B cell (primary cell): ENCODE measurements around the gene STAP2. TPM values are rescaled to one million over a fixed set of nuclear protein-coding genes. Genes with fewer than 3 reads are reported as not detected.

Experiments used
- ATAC-seq: fragments of 200-7000 bp; cut with Tn5 transposase; one replicate; pipeline ENCODE4 v1.10.0; 2021; ENCODE audit warnings: low read depth, mild to moderate bottlenecking, moderate number of reproducible peaks, moderate library complexity
- CTCF ChIA-PET: fragments of 350-600 bp; sonication (Branson Sonifier 250); formaldehyde crosslinking; loops from one replicate; lab custom pipeline; 2021; ENCODE audit warnings: antibody characterized with exemption, inconsistent platforms; lab: Charles Lee
- POLR2A ChIA-PET: fragments of 350-600 bp; sonication (Branson Sonifier 250); formaldehyde crosslinking; loops from one replicate; lab custom pipeline; 2021; ENCODE audit warnings: antibody characterized with exemption; lab: Charles Lee
- DNase-seq: peaks from one replicate; pipeline ENCODE4 v3.0.0; 2013
- H2AFZ ChIP-seq: 2 replicates; pipeline ENCODE4 v1.6.1; 2012; ENCODE audit warnings: mild to moderate bottlenecking, low read depth, low read length; ENCODE audit not compliant: insufficient read depth, poor library complexity, severe bottlenecking
- H3K27ac ChIP-seq, 2 donors: 1 replicate in 1 of 2; 2 replicates in 1 of 2; pipeline ENCODE4 v1.5.1; 2012 to 2013; ENCODE audit warnings: low read length in 2 of 2, mild to moderate bottlenecking in 2 of 2, moderate library complexity in 1 of 2
- H3K27me3 ChIP-seq, 4 experiments: fragments of 200-600 bp in 1 of 4; sonication (generic) in 1 of 4; replicated peaks in 1 of 4; 1 replicate in 2 of 4; 2 replicates in 2 of 4; pipeline versions ENCODE4 v1.6.1 to v1.7.0; 2013 to 2016; ENCODE audit warnings: low read length in 3 of 4, mild to moderate bottlenecking in 2 of 4, mixed read lengths in 1 of 4, moderate library complexity in 1 of 4; ENCODE audit not compliant: insufficient read depth in 4 of 4, control insufficient read depth in 3 of 4; ENCODE audit errors: control extremely low read depth in 1 of 4
- H3K36me3 ChIP-seq, 2 experiments: replicated peaks in 1 of 2; 1 replicate in 1 of 2; 2 replicates in 1 of 2; pipeline versions ENCODE4 v1.6.1 to v1.7.1; 2013; ENCODE audit warnings: low read length in 1 of 2; ENCODE audit not compliant: insufficient read depth in 2 of 2, control insufficient read depth in 1 of 2; ENCODE audit errors: control extremely low read depth in 1 of 2, extremely low read depth in 1 of 2
- H3K4me1 ChIP-seq, 2 donors: fragments of 200-600 bp in 1 of 2; sonication (generic) in 1 of 2; 1 replicate in 1 of 2; 2 replicates in 1 of 2; pipeline versions ENCODE4 v1.5.1 to v1.6.1; 2013 to 2017; ENCODE audit warnings: low read length in 2 of 2; ENCODE audit not compliant: control insufficient read depth in 2 of 2, insufficient read depth in 2 of 2
- H3K4me2 ChIP-seq: replicated peaks from 2 replicates; pipeline ENCODE3; 2012; ENCODE audit warnings: mild to moderate bottlenecking, low read depth, low read length; ENCODE audit not compliant: poor library complexity, severe bottlenecking
- H3K4me3 ChIP-seq, 5 experiments: fragments of 200-600 bp in 1 of 5; sonication (generic) in 1 of 5; 1 replicate in 3 of 5; 2 replicates in 2 of 5; pipeline versions ENCODE4 v1.5.1 to v1.7.0; 2011 to 2016; ENCODE audit warnings: low read length in 4 of 5, mild to moderate bottlenecking in 4 of 5, low read depth in 2 of 5, control low read depth in 1 of 5, moderate library complexity in 1 of 5; ENCODE audit not compliant: insufficient read depth in 1 of 5; ENCODE audit errors: control extremely low read depth in 1 of 5, extremely low read depth in 1 of 5
- H3K79me2 ChIP-seq: fragments of 200-600 bp; sonication (generic); one replicate; pipeline ENCODE4 v1.6.0; 2016; ENCODE audit warnings: low read length; ENCODE audit not compliant: control insufficient read depth, insufficient read depth
- H3K9ac ChIP-seq: fragments of 200-600 bp; sonication (generic); 2 replicates; pipeline ENCODE4 v1.6.1; 2017; ENCODE audit warnings: mild to moderate bottlenecking, low read length, moderate library complexity
- H3K9me3 ChIP-seq, 3 donors: one replicate each; pipeline versions ENCODE4 v1.6.1 to v1.7.1; 2013; ENCODE audit warnings: low read length in 2 of 3; ENCODE audit not compliant: control insufficient read depth in 2 of 3, insufficient read depth in 1 of 3; ENCODE audit errors: control extremely low read depth in 1 of 3
- H4K20me1 ChIP-seq: 2 replicates; pipeline ENCODE4 v1.6.0; 2012; ENCODE audit warnings: mild to moderate bottlenecking, low read length; ENCODE audit not compliant: insufficient read depth, control insufficient read depth, poor library complexity, severe bottlenecking
- H3K27ac Mint-ChIP-seq: one replicate; pipeline ENCODE4 v1.8.0; 2021; ENCODE audit warnings: mixed read lengths
- H3K27me3 Mint-ChIP-seq: one replicate; pipeline ENCODE4 v1.8.0; 2021; ENCODE audit warnings: mixed read lengths
- H3K4me1 Mint-ChIP-seq: one replicate; pipeline ENCODE4 v1.8.0; 2021; ENCODE audit warnings: mixed read lengths
- H3K4me3 Mint-ChIP-seq: one replicate; pipeline ENCODE4 v1.8.0; 2021; ENCODE audit warnings: mixed read lengths
- H3K9me3 Mint-ChIP-seq: one replicate; pipeline ENCODE4 v1.8.0; 2022; ENCODE audit warnings: mixed read lengths; ENCODE audit not compliant: insufficient read depth
- CTCF ChIP-seq: fragments of 200-600 bp; IDR thresholded peaks from one replicate; pipeline ENCODE4 v1.8.0; 2022; ENCODE audit warnings: antibody characterized with exemption, mild to moderate bottlenecking
- EZH2 ChIP-seq: IDR thresholded peaks from 2 replicates; pipeline ENCODE4 v1.6.1; 2012; ENCODE audit warnings: borderline replicate concordance, low read depth, mild to moderate bottlenecking, moderate library complexity, low read length; ENCODE audit not compliant: insufficient read depth, poor library complexity, severe bottlenecking
- WGBS: methylation state at CpG from one replicate; pipeline ENCODE4 v1.1.5; 2013; ENCODE audit warnings: missing lambda C conversion rate; ENCODE audit not compliant: insufficient coverage; 5-methylcytosine and 5-hydroxymethylcytosine counted together
- intact Hi-C: fragments of 100-400 bp; cut with micrococcal nuclease; formaldehyde crosslinking; loops from one replicate; pipeline ENCODE4 v1.10.0; 2022
- polyA plus RNA-seq: library from polyadenylated mRNA; depleted of rRNA; stranded (reverse); fragments of >200 nt; gene quantifications from 2 replicates; pipeline ENCODE4 v1.2.3, GENCODE V29; 2012
- total RNA-seq, 2 donors: library from RNA; stranded (reverse); fragments of 120-200 nt in 1 of 2; gene quantifications; 1 replicate in 1 of 2; 2 replicates in 1 of 2; pipeline versions ENCODE4 v1.2.3 to v1.2.4, GENCODE V29; 2013 to 2022

The STAP2 gene
- total and polyA plus RNA-seq, 2 donors (not counting 1 experiment from before 2014, with no cell fraction given) = 0.27 to 0.72 TPM

- intact Hi-C loops = no loop called here
- no peaks in the 10 kb centered on the region for H3K9me3 Mint-ChIP-seq
- DNase-seq (no peak), ATAC-seq (no peak)
- Histone ChIP-seq H3K27me3 (no peaks in the 10 kb centered on the region), H4K20me1 (no peaks in the 10 kb centered on the region), H3K27ac (no peak overlapping the region), H3K4me2 (no peak overlapping the region), H2AFZ (no peak overlapping the region), H3K9me3 (no peaks in the 10 kb centered on the region), H3K9ac (no peak overlapping the region), H3K79me2 (peaks cover 9% of the 10 kb centered on the region), H3K36me3 (peaks cover 2 to 4% of the 10 kb centered on the region in 2 experiments), H3K4me1 (peaks cover 6 to 13% of the 10 kb centered on the region in 2 donors), H3K4me3 (no peak overlapping the region)
- no peak overlapping the region for H3K4me3 Mint-ChIP-seq
- TF ChIP-seq CTCF (no peak), EZH2 (no peak)
- WGBS = 74% methylated on average over 4 of the region's 6 CpGs
- H3K27ac Mint-ChIP-seq = no peak overlapping the region
- H3K4me1 Mint-ChIP-seq = peaks cover 11% of the 10 kb centered on the region
- CTCF ChIA-PET = interaction anchor here (0.7 to 2.0 kb wide), 2 partner anchors 81 to 144 kb away, joined by 3 to 7 read pairs; no protein-coding TSS in a partner anchor
- H3K27me3 Mint-ChIP-seq = no peaks in the 10 kb centered on the region
- POLR2A ChIA-PET = no interaction called here
These were observed 8.9 kb upstream of the STAP2 start for GRCh38 chr19:4347521-4347920.

GRCh38 chr19:4346020-4346383 is 7.4 kb upstream of the STAP2 start:
- no peak for DNase-seq
- 93% methylated on average over 5 of the region's 6 CpGs for WGBS
- intact Hi-C loops = no loop called here
- Mint-ChIP-seq H3K27ac (peak overlapping the region; percentile 37), H3K27me3 (no peaks in the 10 kb centered on the region), H3K9me3 (no peaks in the 10 kb centered on the region), H3K4me3 (peak overlapping the region; percentile 29), H3K4me1 (peaks cover 14% of the 10 kb centered on the region)
- Histone ChIP-seq H4K20me1 (no peaks in the 10 kb centered on the region), H3K4me2 (no peak overlapping the region), H3K27ac (no peak overlapping the region), H3K4me3 (no peak overlapping the region), H3K9me3 (no peaks in the 10 kb centered on the region), H3K9ac (no peak overlapping the region), H2AFZ (no peak overlapping the region), H3K27me3 (no peaks in the 10 kb centered on the region), H3K36me3 (peaks cover 2 to 4% of the 10 kb centered on the region in 2 experiments), H3K79me2 (peaks cover 9% of the 10 kb centered on the region), H3K4me1 (peaks cover 6 to 19% of the 10 kb centered on the region in 2 donors)
- no peak for TF ChIP-seq EZH2
- TF ChIP-seq CTCF = no peak
- CTCF ChIA-PET = no interaction called here
- POLR2A ChIA-PET = no interaction called here
- no peak for ATAC-seq
